NCI-H1694 (cell line): ENCODE results near the gene PARD6A.

ENCODE experiments used
- DNase-seq: peaks from one replicate; lab custom pipeline; 2025; lab: John Stamatoyannopoulos, UW

The PARD6A gene

GRCh38 chr16:67697422-67698185 lies 36.8 kb downstream of the PARD6A start:
- no peak for DNase-seq

GRCh38 chr16:67699265-67699664 lies 38.5 kb downstream of the PARD6A start:
- DNase-seq, result no peak

- DNase-seq, result no peak
Observed at GRCh38 chr16:67701420-67701819, 40.7 kb downstream of the PARD6A start.

- DNase-seq, result no peak
Observed at GRCh38 chr16:67702130-67702529, 41.4 kb downstream of the PARD6A start.

GRCh38 chr16:67703626-67704025 lies 42.9 kb downstream of the PARD6A start:
- no peak for DNase-seq

- DNase-seq, result no peak
Observed at GRCh38 chr16:67704110-67704509, 43.4 kb downstream of the PARD6A start.

GRCh38 chr16:67707210-67707609 lies 46.5 kb downstream of the PARD6A start:
- no peak for DNase-seq

GRCh38 chr16:67707790-67708189 lies 47.0 kb downstream of the PARD6A start:
- no peak for DNase-seq

GRCh38 chr16:67708368-67708771 lies 47.6 kb downstream of the PARD6A start:
- DNase-seq, result no peak

- no peak for DNase-seq
Observed at GRCh38 chr16:67709050-67709449, 48.3 kb downstream of the PARD6A start.

- DNase-seq, result no peak
Observed at GRCh38 chr16:67710607-67711006, 49.8 kb downstream of the PARD6A start.
